CD4-positive, alpha-beta T cell (primary cell): ENCODE results near the gene GPD2. TPM values are rescaled to one million over a fixed set of nuclear protein-coding genes. Genes with fewer than 3 reads are reported as not detected.

Experiments used
- ATAC-seq: fragments of 200-7000 bp; cut with Tn5 transposase; one replicate; pipeline ENCODE4 v1.10.0; 2022; ENCODE audit warnings: mild to moderate bottlenecking; ENCODE audit not compliant: poor library complexity
- CTCF ChIA-PET: fragments of 350-600 bp; sonication (Branson Sonifier 250); formaldehyde crosslinking; loops from one replicate; lab custom pipeline; 2021; ENCODE audit warnings: antibody characterized with exemption, inconsistent platforms; lab: Charles Lee
- POLR2A ChIA-PET: fragments of 350-600 bp; sonication (Branson Sonifier 250); formaldehyde crosslinking; loops from one replicate; lab custom pipeline; 2021; ENCODE audit warnings: antibody characterized with exemption, inconsistent platforms; lab: Charles Lee
- DNase-seq, 14 experiments: peaks; one replicate each; pipeline ENCODE4 v3.0.0-alpha.2; 2013 to 2020; ENCODE audit warnings: mixed read lengths in 2 of 14
- H3K27ac ChIP-seq, 2 donors: one replicate each; pipeline versions ENCODE4 v1.5.1 to v1.7.0; 2013; ENCODE audit warnings: low read length in 2 of 2, low read depth in 1 of 2, mild to moderate bottlenecking in 1 of 2
- H3K27me3 ChIP-seq, 2 experiments: 1 replicate in 1 of 2; 2 replicates in 1 of 2; pipeline versions ENCODE4 v1.6.1 to v1.7.0; 2013; ENCODE audit warnings: low read length in 2 of 2, control low read depth in 1 of 2, mild to moderate bottlenecking in 1 of 2, moderate library complexity in 1 of 2; ENCODE audit not compliant: insufficient read depth in 2 of 2, control insufficient read depth in 1 of 2
- H3K36me3 ChIP-seq: one replicate; pipeline ENCODE4 v1.6.1; 2013; ENCODE audit warnings: low read length, control low read depth; ENCODE audit not compliant: insufficient read depth
- H3K4me1 ChIP-seq: one replicate; pipeline ENCODE4 v1.6.1; 2013; ENCODE audit warnings: low read length, control low read depth; ENCODE audit not compliant: insufficient read depth
- H3K4me3 ChIP-seq: one replicate; pipeline ENCODE4 v1.5.1; 2013; ENCODE audit warnings: mild to moderate bottlenecking, low read length, moderate library complexity
- H3K9me3 ChIP-seq, 2 experiments: 1 replicate in 1 of 2; 2 replicates in 1 of 2; pipeline versions ENCODE4 v1.6.1 to v1.7.0; 2013; ENCODE audit warnings: low read length in 2 of 2, mild to moderate bottlenecking in 2 of 2, control low read depth in 1 of 2, moderate library complexity in 1 of 2; ENCODE audit not compliant: control insufficient read depth in 1 of 2, insufficient read depth in 1 of 2
- H3K27ac Mint-ChIP-seq: one replicate; pipeline ENCODE4 v1.8.0; 2020; ENCODE audit warnings: mixed read lengths
- H3K27me3 Mint-ChIP-seq: one replicate; pipeline ENCODE4 v1.8.0; 2021; ENCODE audit warnings: mixed read lengths
- H3K36me3 Mint-ChIP-seq: one replicate; pipeline ENCODE4 v1.8.0; 2021; ENCODE audit warnings: low read depth, mixed read lengths
- H3K4me1 Mint-ChIP-seq: one replicate; pipeline ENCODE4 v1.8.0; 2021; ENCODE audit warnings: low read depth, mixed read lengths
- H3K4me3 Mint-ChIP-seq: one replicate; pipeline ENCODE4 v1.8.0; 2020; ENCODE audit warnings: mild to moderate bottlenecking, mixed read lengths
- H3K9me3 Mint-ChIP-seq: one replicate; pipeline ENCODE4 v1.8.0; 2020; ENCODE audit warnings: mixed read lengths
- CTCF ChIP-seq: fragments of 200-600 bp; IDR thresholded peaks from one replicate; pipeline ENCODE4 v1.8.0; 2022; ENCODE audit warnings: antibody characterized with exemption, mild to moderate bottlenecking
- intact Hi-C, 2 experiments: fragments of 100-400 bp; cut with DNase I in 1 of 2; cut with micrococcal nuclease in 1 of 2; formaldehyde crosslinking; loops; one replicate each; pipeline versions ENCODE4 v1.15.1 to v1.9.0; 2023 to 2025; cut with DNase I, micrococcal nuclease
- total RNA-seq, 174 experiments: library from RNA in 2 of 174; stranded (reverse) in 2 of 174; gene quantifications; one replicate each; pipeline ENCODE4 v1.2.3 and lab custom pipeline; 2021 to 2026

GPD2 gene
- total RNA-seq, 2 experiments from 2014 or later: 6.2 to 6.7 TPM

GRCh38 chr2:156537141-156537540, 101.0 kb downstream of the GPD2 start:
- no peak for TF ChIP-seq CTCF
- no peak for DNase-seq
- CTCF ChIA-PET: no interaction called here
- peaks cover 28% of the 10 kb centered on the region for H3K4me1 Mint-ChIP-seq
- no peaks in the 10 kb centered on the region for H3K27me3 ChIP-seq
- H3K36me3 Mint-ChIP-seq: no peaks in the 10 kb centered on the region
- no peak overlapping the region for H3K27ac ChIP-seq
- H3K4me1 ChIP-seq: no peaks in the 10 kb centered on the region
- no peak overlapping the region for H3K4me3 Mint-ChIP-seq
- H3K27ac Mint-ChIP-seq: no peak overlapping the region
- no peaks in the 10 kb centered on the region for H3K27me3 Mint-ChIP-seq
- H3K4me3 ChIP-seq: no peak overlapping the region
- H3K9me3 Mint-ChIP-seq: no peaks in the 10 kb centered on the region
- no peaks in the 10 kb centered on the region for H3K36me3 ChIP-seq
- no peaks in the 10 kb centered on the region for H3K9me3 ChIP-seq
- intact Hi-C loops: no loop called here
- ATAC-seq: no peak
- POLR2A ChIA-PET: no interaction called here

GRCh38 chr2:156538083-156538504, 101.9 kb downstream of the GPD2 start:
- no peak overlapping the region for H3K27ac Mint-ChIP-seq
- no peaks in the 10 kb centered on the region for H3K9me3 ChIP-seq
- peaks cover 28% of the 10 kb centered on the region for H3K4me1 Mint-ChIP-seq
- H3K27me3 ChIP-seq: no peaks in the 10 kb centered on the region
- DNase-seq (no peak), ATAC-seq (no peak)
- no peak overlapping the region for H3K27ac ChIP-seq
- no peaks in the 10 kb centered on the region for H3K9me3 Mint-ChIP-seq
- ChIA-PET CTCF (no interaction called here), POLR2A (no interaction called here)
- H3K4me1 ChIP-seq: no peaks in the 10 kb centered on the region
- H3K36me3 Mint-ChIP-seq: peaks cover 5% of the 10 kb centered on the region
- H3K4me3 ChIP-seq: no peak overlapping the region
- intact Hi-C loops: no loop called here
- H3K4me3 Mint-ChIP-seq: no peak overlapping the region
- H3K27me3 Mint-ChIP-seq: no peaks in the 10 kb centered on the region
- TF ChIP-seq CTCF: no peak
- H3K36me3 ChIP-seq: no peaks in the 10 kb centered on the region

- Histone ChIP-seq H3K4me3 (no peak overlapping the region), H3K27me3 (no peaks in the 10 kb centered on the region), H3K9me3 (no peaks in the 10 kb centered on the region), H3K36me3 (no peaks in the 10 kb centered on the region), H3K27ac (no peak overlapping the region), H3K4me1 (no peaks in the 10 kb centered on the region)
- DNase-seq (no peak), ATAC-seq (no peak)
- ChIA-PET CTCF (interaction anchor here (0.7 kb wide), 1 partner anchor 69 kb away, joined by 3 read pairs; no protein-coding TSS in a partner anchor), POLR2A (no interaction called here)
- H3K27ac Mint-ChIP-seq: no peak overlapping the region
- no peak for TF ChIP-seq CTCF
- no peaks in the 10 kb centered on the region for H3K27me3 Mint-ChIP-seq
- intact Hi-C loops: no loop called here
- peaks cover 21% of the 10 kb centered on the region for H3K4me1 Mint-ChIP-seq
- no peak overlapping the region for H3K4me3 Mint-ChIP-seq
- H3K36me3 Mint-ChIP-seq: peaks cover 5% of the 10 kb centered on the region
- H3K9me3 Mint-ChIP-seq: no peaks in the 10 kb centered on the region
Observed at GRCh38 chr2:156539086-156539860, 103.1 kb downstream of the GPD2 start.
